Measurements from ENCODE around the gene CAPG.
"Not testable (repeated sequence)": the region's sequence is repeated elsewhere in the genome, so short reads cannot be mapped to it uniquely, and the experiment has no call there.

The CAPG gene

DNA sequence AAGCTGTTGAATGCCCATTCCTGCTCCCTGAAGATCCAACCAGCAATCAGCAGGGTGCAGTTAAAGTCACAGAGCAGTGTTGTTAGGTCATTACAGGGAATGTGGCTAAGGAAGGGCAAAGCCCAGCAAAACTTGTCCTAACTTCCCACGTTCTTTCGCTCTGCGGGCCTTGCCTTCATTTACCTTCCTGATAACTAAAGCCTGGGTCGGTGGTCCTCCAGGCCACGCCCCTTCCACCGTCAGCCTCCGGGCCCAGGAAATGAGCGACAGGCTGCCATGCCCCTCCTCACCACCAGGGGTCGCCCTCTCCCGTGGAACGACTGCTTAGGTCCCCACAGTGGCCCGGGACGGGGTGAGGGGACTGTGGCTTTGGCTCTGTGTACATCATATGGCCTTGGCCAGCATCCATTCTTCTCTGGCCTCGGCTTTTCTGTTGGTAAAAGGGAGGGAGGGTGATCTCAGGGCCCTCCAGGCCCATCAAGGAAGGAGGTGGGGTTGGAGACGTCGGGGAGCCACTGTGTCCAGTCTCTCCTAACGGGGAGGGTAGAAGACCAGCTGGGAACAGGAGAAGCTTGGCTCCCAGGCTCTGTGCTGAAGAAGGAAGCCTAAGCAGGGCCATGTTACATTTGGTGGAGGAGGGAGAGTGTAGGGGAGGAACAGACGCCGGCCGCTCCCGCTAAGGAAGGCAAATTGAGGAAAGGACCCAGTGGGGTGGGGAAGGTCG, 10.5 kb upstream of the CAPG start:
- no peak for FAIRE-seq

DNA sequence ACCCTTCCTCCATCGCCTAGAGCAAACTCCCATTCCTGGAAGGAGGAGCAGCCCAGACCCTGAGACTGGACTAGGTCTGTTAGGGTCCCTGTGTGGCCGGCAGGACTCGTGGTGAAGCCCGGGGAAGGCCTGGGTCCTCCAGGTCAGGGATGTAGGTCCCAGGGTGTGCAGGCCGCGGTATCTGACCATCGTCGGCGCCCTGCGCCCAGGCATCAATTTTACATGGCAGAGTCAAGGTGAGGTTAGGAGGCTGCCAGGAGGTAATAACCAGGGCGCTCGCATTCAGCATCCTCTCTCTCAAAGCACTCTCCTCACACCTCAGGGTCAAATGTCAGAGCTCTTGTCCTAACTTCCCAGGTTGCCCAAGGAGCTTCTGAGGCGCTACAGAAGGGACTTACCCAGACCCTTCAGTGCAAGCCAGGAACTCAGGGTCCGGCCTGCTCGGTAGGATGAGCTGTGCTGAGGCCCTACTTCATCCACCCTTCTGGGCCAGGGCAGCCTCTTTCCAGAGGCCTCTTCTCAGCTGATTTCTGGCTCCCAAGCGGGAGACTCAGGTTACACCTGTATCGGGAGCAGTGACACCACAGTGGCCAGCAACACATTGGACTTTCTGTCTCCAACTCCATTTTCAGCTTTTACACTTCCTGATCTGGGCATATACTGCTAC, 9.0 kb upstream of the CAPG start:
- no peak for FAIRE-seq

DNA sequence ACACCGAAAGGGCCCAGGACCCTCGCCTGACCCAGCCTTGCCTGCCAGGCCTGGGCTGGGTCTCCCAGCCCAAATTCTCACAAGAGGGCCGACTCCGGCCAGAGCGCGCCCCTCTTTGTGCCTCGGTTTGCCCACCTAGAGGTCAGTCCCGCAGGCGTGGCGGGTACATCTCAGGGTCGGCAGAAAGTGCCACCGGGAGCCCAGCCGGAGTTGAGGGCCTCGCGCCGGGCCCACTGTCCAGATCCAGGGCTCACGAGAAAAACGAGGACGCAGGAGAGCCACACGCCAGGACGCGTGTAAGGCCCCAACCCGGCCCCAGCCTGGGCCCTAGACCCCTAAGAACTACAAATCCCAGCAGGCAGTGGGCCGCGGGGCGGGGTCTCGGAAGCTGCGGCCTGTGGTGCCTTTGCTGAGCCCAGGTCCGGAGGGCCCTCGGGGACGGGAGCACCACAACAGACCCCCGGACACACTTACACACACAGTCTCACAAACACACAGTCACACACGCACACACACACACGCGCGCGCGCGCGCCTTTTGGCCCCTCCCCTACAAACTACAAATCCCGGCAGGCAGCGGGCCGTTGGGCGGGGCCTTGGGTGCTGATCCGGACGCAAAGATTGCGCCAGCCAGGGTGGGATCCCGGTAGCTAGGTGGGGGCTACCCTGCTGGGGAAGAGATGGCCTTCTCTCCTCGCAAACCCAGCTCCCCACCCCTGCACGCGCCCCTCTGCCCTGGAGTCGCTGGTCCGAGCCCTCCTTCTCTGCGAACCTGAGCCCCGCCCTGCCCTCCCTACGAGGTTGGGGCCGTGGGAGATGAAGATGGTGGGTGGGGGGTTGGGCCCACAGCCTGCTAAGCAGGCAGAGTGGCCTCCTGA, 8.2 kb upstream of the CAPG start, which contains the start of gene SH2D6:
TSS of gene SH2D6 (plus strand) at position 583 of the 877 bp plus-strand sequence. CDS start 10,752 bp downstream, outside the sequence.
- FAIRE-seq, result no peak

- FAIRE-seq, result no peak
Measured at GRCh38 chr2:85415980-85416650, 5.9 kb upstream of the CAPG start.

- no peak for FAIRE-seq
Measured at GRCh38 chr2:85414761-85415553, 4.8 kb upstream of the CAPG start.

DNA sequence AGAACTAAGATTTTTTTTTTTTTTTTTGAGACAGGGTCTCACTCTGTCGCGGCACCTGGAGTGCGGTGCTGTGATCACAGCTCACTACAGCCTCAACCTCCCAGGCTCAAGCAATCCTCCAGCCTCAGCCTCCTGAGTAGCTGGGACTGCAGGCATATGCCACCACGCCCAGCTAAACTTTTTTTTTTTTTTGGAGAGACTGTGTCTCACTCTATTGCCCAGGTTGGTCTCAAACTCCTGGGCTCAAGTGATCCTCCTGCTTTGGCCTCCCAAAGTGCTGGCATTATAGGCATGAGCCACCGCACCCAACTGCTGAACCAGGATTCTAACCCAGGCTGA, 4.2 kb upstream of the CAPG start:
- not testable (repeated sequence) for FAIRE-seq

- FAIRE-seq, result no peak
Measured at GRCh38 chr2:85413592-85414420, 3.6 kb upstream of the CAPG start.

GRCh38 chr2:85411405-85411748, 1.2 kb upstream of the CAPG start:
- no peak for FAIRE-seq

DNA sequence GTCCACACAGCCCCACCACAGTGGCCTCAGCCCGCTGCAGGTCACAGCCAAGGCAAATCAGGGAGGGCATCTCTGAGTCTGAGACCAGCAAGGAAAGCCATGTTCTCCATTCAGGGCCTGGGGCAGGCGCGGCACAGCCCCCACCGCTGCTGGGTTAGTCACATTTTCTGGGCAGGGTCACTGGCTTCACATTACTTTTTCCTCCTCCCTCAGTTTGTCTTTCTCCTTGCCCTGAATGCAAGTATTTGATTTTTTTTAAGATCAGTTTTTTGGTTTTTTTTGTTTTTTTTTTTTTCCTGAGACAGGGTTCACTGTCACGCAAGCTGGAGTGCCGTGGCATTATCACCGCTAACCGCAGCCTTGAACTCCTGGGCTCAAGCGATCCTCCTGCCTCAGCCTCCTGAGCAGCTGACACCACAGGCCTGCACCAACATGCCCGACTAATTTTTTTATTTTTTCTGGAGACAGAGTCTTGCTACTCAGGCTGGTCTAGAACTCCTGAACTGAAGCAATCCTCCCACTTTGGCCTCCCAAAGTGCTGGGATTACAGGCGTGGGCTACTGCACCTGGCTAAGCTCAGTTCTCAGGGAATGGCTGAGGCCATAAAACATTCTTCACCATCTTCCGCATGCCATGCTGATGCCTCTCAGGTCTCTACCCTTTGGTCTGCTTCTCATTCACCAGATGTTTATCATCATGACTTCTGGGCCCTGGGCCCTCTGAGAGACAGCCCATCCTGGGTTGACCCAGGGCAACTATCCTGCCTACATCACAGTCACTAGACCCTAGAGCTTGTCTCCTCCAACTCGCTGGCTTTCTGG, 628 bp upstream of the CAPG start:
- FAIRE-seq, result no peak

DNA sequence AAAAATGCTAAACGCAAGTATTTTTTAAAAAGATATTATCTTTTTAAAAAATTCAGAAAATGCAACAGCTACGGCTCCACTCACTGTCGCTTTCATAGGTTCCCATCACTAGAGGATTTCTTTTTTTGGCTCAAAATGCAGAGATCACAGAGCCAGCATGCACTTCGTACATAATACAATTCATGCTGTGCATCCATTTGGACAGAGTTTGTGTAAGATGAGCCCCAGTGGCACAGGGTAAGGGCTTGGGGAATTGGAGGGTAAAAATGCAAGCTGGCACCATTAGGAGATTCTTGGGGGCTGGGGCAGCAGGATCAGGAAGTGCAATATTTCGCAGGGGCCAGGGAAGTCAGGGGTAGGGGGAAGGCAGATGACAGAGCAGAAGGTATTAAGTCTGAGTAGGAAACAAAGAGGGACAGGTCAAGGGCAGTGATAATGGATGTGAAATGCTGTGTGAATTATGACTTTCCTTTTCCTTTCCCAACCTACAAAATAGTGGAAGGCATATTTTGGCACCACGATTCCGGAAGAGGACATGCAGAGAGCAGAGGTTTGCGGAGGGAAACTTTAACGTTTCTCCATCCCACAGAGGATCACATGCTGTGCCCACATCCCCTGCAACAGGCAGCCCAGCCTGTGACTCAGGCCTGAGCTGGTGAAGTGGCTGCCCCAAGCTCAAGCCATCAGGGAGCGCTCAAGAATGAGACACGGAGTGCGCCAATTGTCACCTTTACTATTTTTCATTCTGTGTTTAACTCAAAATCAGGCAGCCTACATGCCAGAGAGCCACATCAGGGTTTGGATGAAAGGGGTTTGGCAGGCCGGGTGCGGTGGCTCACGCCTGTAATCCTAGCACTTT, 4.7 kb downstream of the CAPG start:
- no peak for FAIRE-seq

GRCh38 chr2:85401844-85402243, 8.3 kb downstream of the CAPG start:
- no peak for FAIRE-seq

DNA sequence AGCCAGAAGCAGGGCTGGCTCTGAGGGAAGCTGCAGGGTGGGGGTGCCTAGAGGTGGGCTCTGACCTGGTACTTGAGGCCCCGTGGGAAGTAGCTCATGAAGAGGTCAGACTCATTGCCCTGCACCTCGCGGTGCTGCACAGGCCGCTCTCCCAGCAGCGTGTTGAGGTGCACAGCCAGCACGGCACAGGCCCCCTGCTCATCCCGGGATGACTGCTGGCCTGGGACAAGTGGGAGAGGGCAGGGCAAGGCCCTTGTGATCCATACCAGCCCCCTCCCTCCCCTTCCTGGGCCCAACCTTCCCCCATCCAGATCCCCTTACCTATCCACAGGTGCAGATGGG, 8.7 kb downstream of the CAPG start:
- no peak for FAIRE-seq

DNA sequence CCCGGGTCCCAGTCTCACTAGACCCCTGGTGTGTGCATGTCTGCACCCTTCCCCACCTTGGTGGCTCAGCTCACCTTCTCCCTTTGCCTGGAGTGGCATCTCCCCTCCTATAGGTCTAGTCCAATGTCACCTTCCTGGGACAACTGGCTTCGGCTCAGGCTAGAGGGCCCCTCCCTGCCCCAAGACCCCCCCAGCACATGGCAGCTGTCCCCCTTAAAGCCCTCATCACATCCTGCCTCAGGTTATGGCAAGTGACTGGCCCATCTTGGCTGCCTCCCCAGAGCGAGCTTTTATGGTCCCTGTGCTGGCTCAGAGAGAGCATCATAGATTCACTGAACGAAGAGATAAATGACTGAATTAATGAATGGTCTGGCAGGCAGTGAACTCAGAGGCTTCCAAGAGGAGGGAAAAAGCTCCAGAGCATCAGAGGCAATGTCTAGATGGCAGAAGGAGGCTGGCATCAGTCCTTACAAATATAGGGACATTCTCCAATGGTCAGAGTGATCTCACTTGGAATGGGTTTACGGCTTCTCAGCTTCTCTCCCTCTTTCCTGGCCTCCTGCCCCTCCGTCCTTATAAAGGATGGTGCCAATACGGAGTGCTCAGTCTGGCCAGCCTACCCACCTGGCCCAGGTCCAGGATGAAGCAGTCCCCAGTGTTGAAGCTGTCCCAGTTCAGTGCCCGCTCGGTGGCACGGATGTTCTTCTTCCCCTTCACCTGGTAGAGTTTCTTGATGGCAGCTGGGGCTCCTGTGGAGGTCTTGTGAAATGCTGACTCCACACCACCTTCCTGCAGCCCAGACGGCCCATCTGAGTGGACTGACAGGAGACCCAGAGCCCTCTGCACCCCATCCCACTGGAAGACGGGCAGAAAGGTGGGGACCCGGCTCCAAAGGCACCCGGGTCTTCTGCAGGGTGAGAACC, 9.4 kb downstream of the CAPG start:
- FAIRE-seq, result no peak

DNA sequence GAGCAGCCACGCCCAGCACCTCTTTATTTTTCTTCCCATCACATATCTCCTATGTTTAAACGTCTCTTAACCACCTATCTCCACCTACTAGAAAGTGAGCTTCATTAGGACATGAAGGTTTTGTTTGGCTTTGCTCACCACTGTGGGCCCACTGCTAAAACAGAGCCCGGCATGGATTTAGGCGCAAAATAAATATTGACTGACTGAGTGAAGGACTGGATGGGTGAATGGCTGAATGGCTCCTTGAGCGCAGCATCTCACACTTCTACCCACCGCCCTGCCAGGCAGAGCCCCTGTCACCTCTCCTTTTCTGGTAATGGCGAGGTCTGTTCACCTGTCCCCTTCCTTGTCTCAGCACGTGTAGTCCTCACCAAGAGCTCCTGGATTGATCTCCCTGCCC, 10.1 kb downstream of the CAPG start:
- FAIRE-seq, result no peak

DNA sequence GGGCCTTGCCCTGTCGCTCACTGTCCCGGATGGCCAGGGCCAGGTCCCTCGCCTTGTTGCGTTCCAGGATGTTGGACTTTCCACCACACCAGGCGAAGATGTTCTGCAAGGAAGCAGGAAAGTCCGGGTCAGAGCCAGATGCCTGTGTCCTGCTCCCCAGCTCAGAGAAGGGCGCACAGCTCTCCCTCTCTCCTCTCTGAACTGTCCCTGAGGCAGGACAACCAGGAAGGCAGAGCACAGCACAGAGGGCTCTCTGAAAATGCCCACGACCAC, 11.0 kb downstream of the CAPG start:
- no peak for FAIRE-seq

DNA sequence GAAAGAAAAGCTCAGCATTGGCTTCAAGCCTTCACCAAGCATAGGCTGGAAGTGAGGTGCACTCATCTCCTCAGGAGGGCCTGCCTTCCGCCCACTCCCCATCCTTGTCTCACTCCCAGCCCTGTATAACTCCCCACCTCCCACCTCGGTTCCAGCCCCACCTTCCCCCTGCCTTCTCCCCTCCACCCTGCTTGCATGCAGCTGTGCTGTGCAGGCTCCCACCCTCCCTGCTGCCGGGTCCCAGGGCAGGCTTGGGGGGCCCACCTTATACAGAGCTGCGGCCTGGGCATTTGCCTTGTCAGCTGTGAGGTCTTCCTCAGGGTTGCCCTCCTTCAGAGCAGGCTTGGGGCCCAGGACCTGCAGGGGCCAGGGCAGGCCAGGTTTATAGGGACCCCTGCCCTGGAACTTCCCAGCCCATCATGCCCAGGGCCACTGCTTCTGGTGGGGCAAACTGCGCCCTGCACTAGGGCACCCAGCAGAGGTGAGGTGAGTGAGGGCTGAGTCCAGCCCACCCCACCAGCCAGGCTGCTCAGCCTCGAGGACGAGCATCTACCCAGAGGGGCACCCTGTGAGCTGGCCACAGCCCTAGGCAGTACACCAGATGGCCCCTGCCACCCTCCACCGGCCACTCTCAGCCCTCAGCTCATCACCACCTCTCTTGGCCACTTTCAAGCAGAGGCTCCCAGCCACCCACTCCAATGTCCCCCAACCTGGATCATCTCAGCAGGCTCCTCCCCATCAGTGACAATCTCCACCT, 11.6 kb downstream of the CAPG start:
- FAIRE-seq, result no peak

DNA sequence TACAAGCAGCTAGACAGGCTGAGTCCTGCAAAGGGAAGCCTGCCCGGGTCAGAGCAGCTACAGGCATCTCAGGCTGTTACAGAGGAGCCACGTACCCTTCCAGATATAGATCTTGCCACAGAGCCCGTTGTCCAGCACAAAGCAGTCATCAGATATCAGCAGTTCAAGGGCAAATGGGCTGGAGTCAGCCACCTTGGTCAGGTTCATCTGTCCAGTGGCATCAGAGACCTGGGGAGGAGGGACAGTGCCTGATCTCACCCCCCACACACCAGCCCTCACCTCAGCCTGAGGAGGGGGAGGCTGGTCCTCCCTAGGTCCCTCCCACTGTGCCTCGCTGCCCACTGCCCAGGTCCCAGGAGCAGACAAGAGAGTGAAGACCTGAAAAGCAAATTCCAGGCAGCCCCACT, 12.2 kb downstream of the CAPG start:
- no peak for FAIRE-seq
